ENCODE results near the gene TCTN3. TPM values are rescaled to one million over a fixed set of nuclear protein-coding genes. Genes with fewer than 3 reads are reported as not detected.

Gene TCTN3
- total RNA-seq, 4 donors from 2014 or later, result 6.8 to 21.1 (median 16.7) TPM

DNA sequence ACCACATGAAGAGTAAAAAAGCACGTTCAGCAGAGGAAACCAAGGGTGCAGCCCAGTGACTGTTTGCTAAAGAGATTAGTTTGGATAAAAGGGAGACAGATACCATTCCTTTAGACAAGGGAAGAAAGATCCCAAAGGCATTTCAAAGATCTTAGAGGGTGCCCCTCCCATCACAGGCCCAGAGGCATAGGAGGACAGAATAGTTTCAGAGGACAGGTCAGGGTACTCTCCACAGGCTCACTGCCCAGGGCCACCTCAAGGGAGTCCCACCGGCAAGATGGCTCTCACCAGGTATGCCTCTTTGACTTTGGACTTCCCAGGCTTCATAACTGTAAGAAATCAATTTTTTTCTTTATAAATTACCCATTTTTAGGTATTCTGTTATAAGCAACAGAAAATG lies 4.7 kb upstream of the TCTN3 start:
- TF ChIP-seq, protein P1, sequence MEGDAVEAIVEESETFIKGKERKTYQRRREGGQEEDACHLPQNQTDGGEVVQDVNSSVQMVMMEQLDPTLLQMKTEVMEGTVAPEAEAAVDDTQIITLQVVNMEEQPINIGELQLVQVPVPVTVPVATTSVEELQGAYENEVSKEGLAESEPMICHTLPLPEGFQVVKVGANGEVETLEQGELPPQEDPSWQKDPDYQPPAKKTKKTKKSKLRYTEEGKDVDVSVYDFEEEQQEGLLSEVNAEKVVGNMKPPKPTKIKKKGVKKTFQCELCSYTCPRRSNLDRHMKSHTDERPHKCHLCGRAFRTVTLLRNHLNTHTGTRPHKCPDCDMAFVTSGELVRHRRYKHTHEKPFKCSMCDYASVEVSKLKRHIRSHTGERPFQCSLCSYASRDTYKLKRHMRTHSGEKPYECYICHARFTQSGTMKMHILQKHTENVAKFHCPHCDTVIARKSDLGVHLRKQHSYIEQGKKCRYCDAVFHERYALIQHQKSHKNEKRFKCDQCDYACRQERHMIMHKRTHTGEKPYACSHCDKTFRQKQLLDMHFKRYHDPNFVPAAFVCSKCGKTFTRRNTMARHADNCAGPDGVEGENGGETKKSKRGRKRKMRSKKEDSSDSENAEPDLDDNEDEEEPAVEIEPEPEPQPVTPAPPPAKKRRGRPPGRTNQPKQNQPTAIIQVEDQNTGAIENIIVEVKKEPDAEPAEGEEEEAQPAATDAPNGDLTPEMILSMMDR (IDR thresholded peaks at IDR 0.05), result no peak
- TF ChIP-seq POLR2A (IDR thresholded peaks at IDR 0.05), result no peak
- H3K36me3 ChIP-seq, result no peaks in the 10 kb centered on the region
- WGBS, 2 donors, result 46 to 50% methylated on average over 2 of the region's 2 CpGs
- H3K9me3 ChIP-seq, result no peaks in the 10 kb centered on the region
- intact Hi-C loops (cut with DNase I), result no loop called here
- no peaks in the 10 kb centered on the region for H3K27me3 ChIP-seq
- DNase-seq, result no peak
- H3K4me3 ChIP-seq, result no peak overlapping the region
- no peak overlapping the region for H3K27ac ChIP-seq
- peaks cover 0 to 5% (median 0%) of the 10 kb centered on the region in 3 donors for H3K4me1 ChIP-seq

DNA sequence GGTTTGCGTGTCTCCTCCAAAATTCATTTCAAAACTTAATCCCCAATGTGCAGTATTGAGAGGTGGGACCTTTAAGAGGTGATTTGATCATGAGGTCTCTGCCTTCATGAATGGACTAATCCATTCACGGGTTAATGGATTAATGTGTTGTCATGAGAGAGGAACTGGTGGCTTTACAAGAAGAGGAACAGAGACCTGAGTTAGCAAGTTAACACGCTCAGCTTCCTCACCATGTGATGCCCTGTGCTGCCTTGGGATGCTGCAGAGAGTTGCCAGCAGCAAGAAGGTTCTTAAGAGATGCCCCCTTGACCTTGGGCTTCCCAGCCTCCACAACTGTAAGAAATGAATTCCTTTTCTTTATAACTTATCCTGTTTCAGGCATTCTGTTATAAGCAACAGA lies 3.7 kb upstream of the TCTN3 start:
- no peak for DNase-seq
- Histone ChIP-seq H3K4me1 (peaks cover 0 to 14% (median 7%) of the 10 kb centered on the region in 3 donors), H3K27me3 (no peaks in the 10 kb centered on the region), H3K4me3 (no peak overlapping the region), H3K36me3 (no peaks in the 10 kb centered on the region), H3K9me3 (no peaks in the 10 kb centered on the region), H3K27ac (peak overlapping the region in 1 of 4 donors; percentile 36)
- TF ChIP-seq POLR2A (IDR thresholded peaks at IDR 0.05), result no peak
- TF ChIP-seq, protein P1 (IDR thresholded peaks at IDR 0.05), result no peak
- 51 to 64% methylated on average over 2 of the region's 3 CpGs for WGBS, 2 donors
- intact Hi-C loops (cut with DNase I), result no loop called here

DNA sequence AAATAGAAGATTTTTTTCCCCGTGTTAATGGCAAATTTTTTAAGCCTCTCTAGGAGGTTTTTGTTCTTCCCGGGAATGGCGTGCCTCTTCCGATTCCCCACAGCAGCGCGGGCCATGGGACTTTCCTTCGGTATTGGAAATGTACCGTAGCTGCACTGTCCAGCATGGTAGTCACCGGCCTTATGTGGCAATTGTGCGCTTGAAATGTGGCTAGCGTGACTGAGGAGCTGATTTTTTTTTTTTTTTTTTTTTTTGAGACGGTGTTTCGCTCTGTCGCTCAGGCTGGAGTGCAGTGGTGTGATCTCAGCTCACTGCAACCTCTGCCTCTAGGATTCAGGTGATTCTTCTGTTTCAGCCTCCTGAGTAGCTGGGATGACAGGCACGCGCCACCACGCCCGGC lies 938 bp upstream of the TCTN3 start:
- no peak overlapping the region for H3K4me3 ChIP-seq
- intact Hi-C loops (cut with DNase I), result no loop called here
- no peak overlapping the region for H3K27ac ChIP-seq
- DNase-seq, result no peak
- WGBS, 2 donors, result 94 to 97% methylated on average over 15 to 18 of the region's 18 CpGs
- TF ChIP-seq, protein P1 (IDR thresholded peaks at IDR 0.05), result no peak
- no peak for TF ChIP-seq POLR2A (IDR thresholded peaks at IDR 0.05)
- H3K27me3 ChIP-seq, result no peaks in the 10 kb centered on the region
- H3K4me1 ChIP-seq, result peaks cover 0 to 35% (median 18%) of the 10 kb centered on the region in 3 donors
- H3K36me3 ChIP-seq, result peaks cover 0 to 27% (median 0%) of the 10 kb centered on the region in 3 donors
- no peaks in the 10 kb centered on the region for H3K9me3 ChIP-seq

DNA sequence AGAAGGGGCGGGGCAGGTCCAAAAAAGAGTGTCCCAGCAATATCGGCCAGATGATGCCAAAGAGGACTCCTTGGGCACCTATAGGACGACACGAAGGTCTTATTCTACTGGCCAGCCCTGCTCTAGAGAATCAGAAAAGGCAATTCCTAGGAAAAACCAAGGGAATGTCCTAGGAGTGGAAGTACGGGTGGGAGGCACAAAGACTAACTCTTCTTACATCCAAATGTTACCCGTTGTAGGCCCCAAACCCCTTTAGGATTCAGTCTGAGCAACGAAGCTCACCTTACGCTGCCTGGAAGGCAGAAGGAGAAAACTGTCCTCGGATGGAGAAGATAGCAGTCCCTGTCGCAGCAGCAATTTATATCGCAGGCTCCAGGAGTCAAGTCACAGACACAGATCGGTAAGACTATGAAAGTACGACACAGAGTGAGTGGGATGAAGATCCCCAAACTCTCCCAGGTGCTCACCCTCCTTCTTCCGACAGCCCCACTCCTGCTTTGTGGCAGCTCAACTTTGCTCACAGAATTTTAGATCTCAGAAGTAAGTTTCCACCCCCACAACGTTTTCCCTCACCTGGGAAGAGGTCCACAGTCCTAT lies 558 bp downstream of the TCTN3 start:
- DNase-seq, result peak; percentile 31
- Histone ChIP-seq H3K27ac (peak overlapping the region; percentile 85 to 90 (median 88)), H3K9me3 (no peaks in the 10 kb centered on the region), H3K27me3 (no peaks in the 10 kb centered on the region), H3K4me1 (peaks cover 0 to 49% (median 18%) of the 10 kb centered on the region in 3 donors), H3K4me3 (peak overlapping the region; percentile 71 to 85 (median 82)), H3K36me3 (peaks cover 0 to 41% (median 0%) of the 10 kb centered on the region in 3 donors)
- TF ChIP-seq, protein P1 (IDR thresholded peaks at IDR 0.05), result no peak
- no peak for TF ChIP-seq POLR2A (IDR thresholded peaks at IDR 0.05)
- 9 to 11% methylated on average over 11 to 14 of the region's 15 CpGs for WGBS, 2 donors
- intact Hi-C loops (cut with DNase I), result loop anchor here (2.0 kb wide), 1 partner anchor 150 kb away; no protein-coding TSS in a partner anchor

DNA sequence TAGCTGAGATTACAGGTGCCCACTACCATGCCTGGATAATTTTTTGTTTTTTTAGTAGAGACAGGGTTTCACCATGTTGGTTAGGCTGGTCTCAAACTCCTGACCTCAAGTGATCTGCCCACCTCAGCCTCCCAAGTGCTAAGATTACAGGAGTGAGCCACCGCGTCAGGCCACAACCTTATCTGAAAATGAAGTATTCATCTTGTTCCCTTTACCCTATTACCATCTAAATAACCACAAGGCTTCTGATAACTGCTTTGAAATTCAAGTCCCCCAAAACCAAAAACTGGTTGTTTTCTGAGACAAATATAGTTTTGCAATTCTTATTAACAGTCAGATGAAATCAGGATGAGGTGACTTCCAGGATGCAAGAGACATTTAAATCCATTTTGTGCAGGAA lies 2.4 kb downstream of the TCTN3 start:
- Histone ChIP-seq H3K27ac (no peak overlapping the region), H3K4me3 (no peak overlapping the region)
- 96 to 100% methylated on average over 2 of the region's 2 CpGs for WGBS, 2 donors

More for the DNA sequence above, 2.4 kb downstream of the TCTN3 start:
- peaks cover 0 to 60% (median 12%) of the 10 kb centered on the region in 3 donors for H3K36me3 ChIP-seq
- intact Hi-C loops (cut with DNase I), result no loop called here
- peaks cover 0 to 49% (median 18%) of the 10 kb centered on the region in 3 donors for H3K4me1 ChIP-seq
- H3K27me3 ChIP-seq, result no peaks in the 10 kb centered on the region
- no peak for TF ChIP-seq POLR2A (IDR thresholded peaks at IDR 0.05)
- TF ChIP-seq, protein P1 (IDR thresholded peaks at IDR 0.05), result no peak
- H3K9me3 ChIP-seq, result no peaks in the 10 kb centered on the region
- DNase-seq, result no peak

Data from esophagus squamous epithelium (tissue), 5 donors.